ENCODE measurements around the gene NLGN2.

The NLGN2 gene

GRCh38 chr17:7463372-7463846, 55.8 kb downstream of the NLGN2 start:
- TF ChIP-seq, protein P1, sequence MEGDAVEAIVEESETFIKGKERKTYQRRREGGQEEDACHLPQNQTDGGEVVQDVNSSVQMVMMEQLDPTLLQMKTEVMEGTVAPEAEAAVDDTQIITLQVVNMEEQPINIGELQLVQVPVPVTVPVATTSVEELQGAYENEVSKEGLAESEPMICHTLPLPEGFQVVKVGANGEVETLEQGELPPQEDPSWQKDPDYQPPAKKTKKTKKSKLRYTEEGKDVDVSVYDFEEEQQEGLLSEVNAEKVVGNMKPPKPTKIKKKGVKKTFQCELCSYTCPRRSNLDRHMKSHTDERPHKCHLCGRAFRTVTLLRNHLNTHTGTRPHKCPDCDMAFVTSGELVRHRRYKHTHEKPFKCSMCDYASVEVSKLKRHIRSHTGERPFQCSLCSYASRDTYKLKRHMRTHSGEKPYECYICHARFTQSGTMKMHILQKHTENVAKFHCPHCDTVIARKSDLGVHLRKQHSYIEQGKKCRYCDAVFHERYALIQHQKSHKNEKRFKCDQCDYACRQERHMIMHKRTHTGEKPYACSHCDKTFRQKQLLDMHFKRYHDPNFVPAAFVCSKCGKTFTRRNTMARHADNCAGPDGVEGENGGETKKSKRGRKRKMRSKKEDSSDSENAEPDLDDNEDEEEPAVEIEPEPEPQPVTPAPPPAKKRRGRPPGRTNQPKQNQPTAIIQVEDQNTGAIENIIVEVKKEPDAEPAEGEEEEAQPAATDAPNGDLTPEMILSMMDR (IDR thresholded peaks at IDR 0.05; ENCODE audit: low read depth, low read length, missing control alignments): no peak
- DNase-seq (ENCODE audit: extremely low read depth, low read depth): no peak
- H3K4me3 ChIP-seq (replicated peaks; ENCODE audit: low read depth, low read length): no peak overlapping the region

- H3K4me3 ChIP-seq (replicated peaks; ENCODE audit: low read depth, low read length): no peak overlapping the region
- DNase-seq (ENCODE audit: extremely low read depth, low read depth): no peak
- TF ChIP-seq, protein P1 (IDR thresholded peaks at IDR 0.05; ENCODE audit: low read depth, low read length, missing control alignments): no peak
Observed at GRCh38 chr17:7464081-7464480, 56.4 kb downstream of the NLGN2 start.

DNA sequence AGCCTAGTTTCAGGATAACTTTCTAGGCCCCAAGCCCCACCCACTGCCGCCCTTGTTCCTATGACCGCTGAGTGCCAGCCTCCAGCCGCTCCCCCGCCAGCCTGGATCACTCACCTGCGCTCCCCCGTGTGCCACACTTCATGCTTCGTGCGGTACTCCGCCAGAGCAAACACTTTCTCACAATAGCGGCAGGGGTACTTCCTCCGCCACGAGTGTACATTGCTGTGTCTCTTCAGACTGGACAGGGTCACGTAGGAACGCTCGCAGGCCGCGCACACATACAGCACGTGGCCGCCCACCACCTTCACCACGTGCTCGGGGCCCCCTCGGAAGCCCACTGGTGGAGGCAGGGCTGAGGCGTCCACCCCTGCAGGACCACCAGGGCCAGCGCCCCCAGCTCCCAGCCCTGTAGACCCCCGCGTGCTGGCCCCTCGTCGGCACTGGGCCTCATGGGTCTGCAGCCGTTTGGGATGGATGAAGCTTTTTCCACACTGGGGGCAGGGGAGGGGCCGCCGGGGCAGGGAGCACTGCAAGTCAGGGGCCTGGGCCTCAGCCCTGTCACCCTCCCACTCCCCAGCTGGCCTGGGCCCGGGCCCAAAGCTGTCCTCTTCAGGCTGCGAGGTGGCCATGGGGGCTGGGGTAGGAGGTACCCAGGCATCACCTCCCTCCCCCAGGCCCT, 58.1 kb downstream of the NLGN2 start:
- DNase-seq (ENCODE audit: extremely low read depth, low read depth): no peak
- H3K4me3 ChIP-seq (replicated peaks; ENCODE audit: low read depth, low read length): no peak overlapping the region
- TF ChIP-seq, protein P1 (IDR thresholded peaks at IDR 0.05; ENCODE audit: low read depth, low read length, missing control alignments): no peak

DNA sequence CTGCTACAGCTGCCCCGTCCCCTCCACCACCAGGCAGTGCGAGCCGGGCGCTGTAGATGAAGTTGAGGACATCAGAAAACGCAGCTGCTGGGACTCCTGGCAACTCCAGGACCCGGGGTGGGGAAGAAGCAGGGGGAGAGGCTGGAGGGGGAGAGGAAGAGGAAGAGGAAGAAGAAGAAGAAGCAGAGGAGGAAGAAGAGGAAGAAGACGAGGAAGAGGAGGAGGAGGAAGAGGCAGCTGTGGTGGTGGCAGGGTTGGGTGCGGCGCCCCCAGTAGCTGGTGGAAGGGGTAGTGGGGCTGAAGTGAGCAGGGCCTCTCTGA, 58.6 kb downstream of the NLGN2 start:
- no peak overlapping the region for H3K4me3 ChIP-seq (replicated peaks; ENCODE audit: low read depth, low read length)
- TF ChIP-seq, protein P1 (IDR thresholded peaks at IDR 0.05; ENCODE audit: low read depth, low read length, missing control alignments): no peak
- no peak for DNase-seq (ENCODE audit: extremely low read depth, low read depth)

DNA sequence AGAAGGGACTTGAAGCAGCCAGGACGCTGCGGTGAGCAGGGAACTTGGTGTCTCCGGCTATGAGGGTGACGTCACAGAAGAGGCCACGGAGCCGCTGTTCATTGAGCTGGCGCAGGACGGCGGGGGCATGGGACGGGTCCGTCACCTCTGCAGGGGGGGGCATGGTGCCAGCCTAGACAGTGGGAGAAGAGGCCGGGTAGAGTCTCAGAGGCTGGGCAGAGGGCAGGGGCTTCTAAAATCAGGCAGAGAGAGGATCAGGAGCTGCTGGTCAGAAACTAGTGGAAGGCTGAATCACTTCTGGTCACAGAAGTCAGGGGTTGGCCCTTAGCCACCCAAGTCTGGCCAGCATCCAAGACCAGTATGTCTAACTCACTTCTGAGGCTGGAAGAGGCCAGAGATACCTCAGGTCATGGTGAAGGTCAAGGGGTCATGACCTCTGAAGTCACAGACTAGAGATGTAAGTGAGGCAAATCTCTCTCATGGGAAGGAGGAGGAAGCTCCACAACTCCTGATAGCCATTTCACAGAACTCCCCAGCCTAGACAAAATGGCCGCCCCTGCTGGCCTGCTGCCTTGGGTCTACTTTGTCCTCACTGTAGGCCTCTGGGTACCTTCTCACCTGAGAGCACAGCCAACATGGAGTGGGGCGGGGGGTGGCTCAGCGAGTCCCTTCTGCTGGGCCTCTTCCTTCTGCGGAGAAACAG, 59.1 kb downstream of the NLGN2 start:
- no peak for DNase-seq (ENCODE audit: extremely low read depth, low read depth)
- TF ChIP-seq, protein P1 (IDR thresholded peaks at IDR 0.05; ENCODE audit: low read depth, low read length, missing control alignments): no peak
- no peak overlapping the region for H3K4me3 ChIP-seq (replicated peaks; ENCODE audit: low read depth, low read length)

DNA sequence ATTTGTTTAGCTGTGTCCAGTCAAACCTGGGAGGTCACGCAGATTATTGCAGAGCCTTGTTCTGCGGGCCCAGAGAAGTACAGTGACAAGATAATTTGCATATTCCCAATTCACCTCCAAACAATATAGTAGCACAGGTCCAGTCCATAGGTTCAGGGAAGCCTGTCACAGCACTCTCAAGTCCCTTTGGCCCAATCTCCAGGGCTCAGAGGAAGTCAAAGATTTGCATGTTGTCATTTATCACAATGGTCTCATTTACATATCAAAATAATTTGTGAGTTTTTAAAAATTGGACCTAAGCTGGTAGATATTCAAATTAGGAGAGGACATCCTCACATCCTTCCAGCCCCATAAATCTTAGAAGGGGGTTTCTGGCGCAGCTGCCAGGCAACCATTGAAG, 59.9 kb downstream of the NLGN2 start:
- TF ChIP-seq, protein P1 (IDR thresholded peaks at IDR 0.05; ENCODE audit: low read depth, low read length, missing control alignments): no peak

More for the DNA sequence above, 59.9 kb downstream of the NLGN2 start:
- no peak for DNase-seq (ENCODE audit: extremely low read depth, low read depth)
- H3K4me3 ChIP-seq (replicated peaks; ENCODE audit: low read depth, low read length): no peak overlapping the region
